Pons (tissue), 1 donor: ENCODE measurements around the gene RASGRF1.

Experiments
- DNase-seq: peaks from one replicate; pipeline ENCODE4 v3.0.0-alpha.2; 2016; ENCODE audit warnings: low spot score

Gene RASGRF1

GRCh38 chr15:78912316-78912715 is 178.3 kb downstream of the RASGRF1 start:
- DNase-seq = no peak

GRCh38 chr15:78910271-78910670 is 180.3 kb downstream of the RASGRF1 start:
- DNase-seq = no peak
